Dendritic cell treated with granulocyte-macrophage colony-stimulating factor and Interleukin-4, amounts not matched to agents 40 ng/mL and 50 ng/mL, for 4 days (primary cell): ENCODE measurements around the gene ZGPAT.

Experiments used
- H3K27ac Mint-ChIP-seq: one replicate; pipeline ENCODE4 v1.8.0; 2022; ENCODE audit warnings: mild to moderate bottlenecking, mixed read lengths
- H3K27me3 Mint-ChIP-seq: one replicate; pipeline ENCODE4 v1.8.0; 2022; ENCODE audit warnings: mild to moderate bottlenecking, mixed read lengths
- H3K36me3 Mint-ChIP-seq: one replicate; pipeline ENCODE4 v1.8.0; 2022; ENCODE audit warnings: low read depth, mixed read lengths
- H3K4me1 Mint-ChIP-seq: one replicate; pipeline ENCODE4 v1.8.0; 2022; ENCODE audit warnings: low read depth, mixed read lengths
- H3K4me3 Mint-ChIP-seq: one replicate; pipeline ENCODE4 v1.8.0; 2022; ENCODE audit warnings: mild to moderate bottlenecking, moderate library complexity, mixed read lengths
- H3K9me3 Mint-ChIP-seq: one replicate; pipeline ENCODE4 v1.8.0; 2022; ENCODE audit warnings: mixed read lengths
- intact Hi-C: fragments of 100-400 bp; cut with micrococcal nuclease; formaldehyde crosslinking; loops from one replicate; pipeline ENCODE4 v1.15.0; 2022

ZGPAT gene

GRCh38 chr20:63685269-63686026, 22.4 kb upstream of the ZGPAT start:
- no peaks in the 10 kb centered on the region for H3K9me3 Mint-ChIP-seq
- no peaks in the 10 kb centered on the region for H3K27me3 Mint-ChIP-seq
- H3K4me1 Mint-ChIP-seq: peaks cover 73% of the 10 kb centered on the region
- peaks cover 83% of the 10 kb centered on the region for H3K36me3 Mint-ChIP-seq
- intact Hi-C loops: loop anchor here (2.0 kb wide), 2 partner anchors 27 to 147 kb away; partner anchors contain the start of gene RTEL1
- H3K4me3 Mint-ChIP-seq: peak overlapping the region; percentile 55
- H3K27ac Mint-ChIP-seq: peak overlapping the region; percentile 100

GRCh38 chr20:63686094-63686491, 21.7 kb upstream of the ZGPAT start:
- H3K9me3 Mint-ChIP-seq: no peaks in the 10 kb centered on the region
- no peaks in the 10 kb centered on the region for H3K27me3 Mint-ChIP-seq
- H3K4me3 Mint-ChIP-seq: peak overlapping the region; percentile 58
- H3K4me1 Mint-ChIP-seq: peaks cover 77% of the 10 kb centered on the region
- peak overlapping the region; percentile 100 for H3K27ac Mint-ChIP-seq
- intact Hi-C loops: loop anchor here (2.0 kb wide), 2 partner anchors 27 to 147 kb away; partner anchors contain the start of gene RTEL1
- H3K36me3 Mint-ChIP-seq: peaks cover 83% of the 10 kb centered on the region

DNA sequence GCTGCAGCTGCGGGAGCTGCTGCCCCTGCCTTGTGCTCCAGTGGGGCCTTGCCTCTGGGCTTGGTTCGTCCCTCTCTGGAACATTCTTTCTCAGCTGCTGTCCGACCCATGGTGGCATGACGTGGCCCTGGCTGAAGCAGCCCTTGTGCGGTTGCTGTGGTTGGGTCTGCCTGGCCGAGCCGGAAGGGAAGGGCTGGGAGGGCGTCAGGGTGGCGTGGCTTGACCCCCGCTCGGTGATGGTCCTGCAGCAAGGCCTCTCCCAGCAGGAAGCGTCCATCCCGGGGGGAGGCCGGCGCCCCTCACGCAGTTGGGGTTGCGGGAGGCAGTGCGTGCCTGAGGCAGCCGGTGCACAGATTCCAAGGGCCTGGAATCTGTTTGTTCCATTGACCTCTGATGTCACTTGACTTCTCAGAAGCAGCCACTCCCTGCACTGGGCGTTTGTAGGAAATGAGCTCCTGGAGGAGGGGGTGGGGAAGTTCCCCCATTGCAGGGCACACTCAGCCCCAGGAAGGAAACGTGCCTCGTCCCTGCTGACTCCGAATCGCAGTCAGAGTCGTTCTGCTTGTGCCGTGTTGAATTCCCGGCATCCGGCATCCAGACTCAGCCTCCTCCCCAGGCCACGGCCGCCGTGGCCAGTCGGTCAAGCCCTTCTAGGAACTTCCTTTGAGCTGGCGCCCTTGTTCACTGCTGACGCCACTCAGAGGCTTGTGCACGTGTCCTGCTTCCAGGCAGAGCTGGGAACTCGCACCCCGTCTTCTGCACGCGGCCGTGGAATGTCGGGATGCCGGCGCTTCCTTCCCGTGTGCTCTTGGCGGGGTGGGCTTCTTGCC, 21.1 kb upstream of the ZGPAT start:
- H3K4me1 Mint-ChIP-seq: peaks cover 83% of the 10 kb centered on the region
- intact Hi-C loops: loop anchor here (2.0 kb wide), 2 partner anchors 28 to 148 kb away; partner anchors contain the start of gene RTEL1
- peaks cover 83% of the 10 kb centered on the region for H3K36me3 Mint-ChIP-seq

DNA sequence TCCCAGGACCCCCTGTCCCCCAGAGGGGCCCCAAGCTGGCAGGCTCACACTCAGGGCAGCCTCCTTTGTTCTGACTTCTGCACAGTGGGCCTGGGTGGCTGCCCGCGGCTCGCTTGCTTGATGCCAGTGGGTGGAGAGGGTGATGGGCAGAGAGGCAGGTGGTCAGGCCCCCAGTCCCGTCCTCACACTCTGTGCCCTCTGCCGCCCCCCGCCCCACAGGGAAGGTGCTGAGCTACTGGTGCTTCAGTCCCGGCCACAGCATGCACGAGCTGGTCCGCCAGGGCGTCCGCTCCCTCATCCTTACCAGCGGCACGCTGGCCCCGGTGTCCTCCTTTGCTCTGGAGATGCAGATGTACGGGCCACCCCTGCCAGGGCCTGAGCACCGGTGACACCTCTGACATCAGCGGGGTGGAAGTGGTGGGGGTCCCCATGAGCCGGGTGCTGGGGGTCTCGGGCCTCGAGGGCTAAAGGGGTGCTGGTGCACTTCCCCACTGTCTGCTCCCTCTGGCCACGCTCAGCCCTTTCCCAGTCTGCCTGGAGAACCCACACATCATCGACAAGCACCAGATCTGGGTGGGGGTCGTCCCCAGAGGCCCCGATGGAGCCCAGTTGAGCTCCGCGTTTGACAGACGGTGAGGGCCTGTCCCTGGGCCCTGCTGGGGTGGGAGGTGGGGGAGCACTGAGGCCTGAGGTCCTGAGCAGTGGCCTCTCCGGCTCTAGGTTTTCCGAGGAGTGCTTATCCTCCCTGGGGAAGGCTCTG, 20.2 kb upstream of the ZGPAT start:
- Mint-ChIP-seq H3K9me3 (no peaks in the 10 kb centered on the region), H3K4me1 (peaks cover 86% of the 10 kb centered on the region), H3K27ac (peak overlapping the region; percentile 100), H3K27me3 (no peaks in the 10 kb centered on the region), H3K36me3 (peaks cover 84% of the 10 kb centered on the region), H3K4me3 (no peak overlapping the region)
- intact Hi-C loops: loop anchor here (2.0 kb wide), 2 partner anchors 29 to 149 kb away; partner anchors contain the start of gene RTEL1

More for the DNA sequence above, 21.1 kb upstream of the ZGPAT start:
- H3K27me3 Mint-ChIP-seq: no peaks in the 10 kb centered on the region
- peak overlapping the region; percentile 58 for H3K4me3 Mint-ChIP-seq
- H3K9me3 Mint-ChIP-seq: no peaks in the 10 kb centered on the region
- H3K27ac Mint-ChIP-seq: peak overlapping the region; percentile 100

DNA sequence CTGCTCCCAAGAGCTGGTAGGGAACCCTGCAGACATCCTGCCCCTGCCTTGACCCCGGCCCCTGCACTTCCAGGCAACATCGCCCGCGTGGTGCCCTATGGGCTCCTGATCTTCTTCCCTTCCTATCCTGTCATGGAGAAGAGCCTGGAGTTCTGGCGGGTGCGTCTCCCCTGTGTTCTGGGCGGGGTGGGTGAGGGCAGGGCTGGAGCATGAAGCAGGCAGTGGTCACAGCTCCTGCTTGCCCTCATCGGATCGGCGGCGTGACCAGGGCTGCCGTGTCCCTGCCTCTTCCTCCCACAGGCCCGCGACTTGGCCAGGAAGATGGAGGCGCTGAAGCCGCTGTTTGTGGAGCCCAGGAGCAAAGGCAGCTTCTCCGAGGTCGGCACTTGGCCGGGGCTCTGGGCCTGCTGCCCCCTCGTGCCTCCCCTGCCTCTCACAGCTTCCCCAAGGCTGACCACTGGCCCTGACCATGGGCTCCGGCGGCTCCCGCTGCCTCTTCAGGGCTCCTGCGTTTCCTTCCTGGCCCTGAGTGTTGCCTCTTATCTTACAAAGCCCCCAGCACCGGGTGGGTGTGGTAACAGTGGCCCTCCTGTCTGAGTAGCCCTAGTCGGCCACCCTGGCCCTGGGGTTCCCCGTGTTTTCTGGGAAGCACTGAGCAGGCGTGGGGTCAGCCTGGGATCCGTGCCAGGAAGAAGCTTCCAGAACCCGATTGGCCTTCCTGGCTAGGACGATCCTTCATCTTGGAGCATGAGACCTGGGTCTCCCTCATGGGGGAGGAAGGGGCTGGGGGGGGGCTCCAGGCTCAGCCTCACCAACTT, 19.4 kb upstream of the ZGPAT start:
- Mint-ChIP-seq H3K27me3 (no peaks in the 10 kb centered on the region), H3K4me1 (peaks cover 79% of the 10 kb centered on the region), H3K9me3 (no peaks in the 10 kb centered on the region), H3K4me3 (peak overlapping the region; percentile 30), H3K36me3 (peaks cover 85% of the 10 kb centered on the region), H3K27ac (peak overlapping the region; percentile 100)
- intact Hi-C loops: no loop called here

GRCh38 chr20:63689046-63690002, 18.5 kb upstream of the ZGPAT start:
- peaks cover 70% of the 10 kb centered on the region for H3K4me1 Mint-ChIP-seq
- H3K4me3 Mint-ChIP-seq: no peak overlapping the region
- H3K27me3 Mint-ChIP-seq: no peaks in the 10 kb centered on the region
- no peaks in the 10 kb centered on the region for H3K9me3 Mint-ChIP-seq
- peak overlapping the region; percentile 100 for H3K27ac Mint-ChIP-seq
- intact Hi-C loops: no loop called here
- H3K36me3 Mint-ChIP-seq: peaks cover 85% of the 10 kb centered on the region

DNA sequence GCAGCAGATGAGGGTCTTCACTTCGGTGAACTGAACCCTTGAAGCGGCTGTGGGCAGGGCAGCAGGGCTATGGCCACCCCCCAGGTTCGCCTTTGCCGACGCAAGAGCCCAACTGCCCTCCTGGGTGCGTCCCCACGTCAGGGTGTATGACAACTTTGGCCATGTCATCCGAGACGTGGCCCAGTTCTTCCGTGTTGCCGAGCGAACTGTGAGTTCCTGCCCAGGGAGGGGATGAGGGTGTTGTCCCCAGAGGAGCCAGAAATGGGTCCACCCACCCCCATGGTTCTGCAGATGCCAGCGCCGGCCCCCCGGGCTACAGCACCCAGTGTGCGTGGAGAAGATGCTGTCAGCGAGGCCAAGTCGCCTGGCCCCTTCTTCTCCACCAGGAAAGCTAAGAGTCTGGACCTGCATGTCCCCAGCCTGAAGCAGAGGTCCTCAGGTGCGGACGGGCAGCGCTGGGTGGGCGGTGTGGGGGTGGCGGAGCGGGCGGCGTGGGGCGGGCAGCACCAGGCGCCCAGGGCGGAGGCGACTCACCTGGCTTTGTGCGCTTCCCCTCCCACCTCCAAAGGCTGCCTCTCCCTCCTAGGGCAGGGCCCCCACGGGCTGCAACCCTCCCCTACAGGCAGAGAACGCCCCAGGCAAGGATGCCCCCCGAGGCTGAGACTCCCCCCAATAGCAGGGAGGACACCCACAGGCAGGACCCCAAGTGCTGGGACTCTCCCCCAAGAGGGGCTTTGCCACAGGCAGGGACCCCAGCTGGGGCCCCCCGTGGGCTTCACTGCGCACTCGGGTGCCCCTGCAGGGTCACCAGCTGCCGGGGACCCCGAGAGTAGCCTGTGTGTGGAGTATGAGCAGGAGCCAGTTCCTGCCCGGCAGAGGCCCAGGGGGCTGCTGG, 17.6 kb upstream of the ZGPAT start:
- peak overlapping the region; percentile 100 for H3K27ac Mint-ChIP-seq
- no peaks in the 10 kb centered on the region for H3K27me3 Mint-ChIP-seq
- H3K4me3 Mint-ChIP-seq: no peak overlapping the region
- intact Hi-C loops: no loop called here
- peaks cover 85% of the 10 kb centered on the region for H3K36me3 Mint-ChIP-seq
- peaks cover 62% of the 10 kb centered on the region for H3K4me1 Mint-ChIP-seq
- no peaks in the 10 kb centered on the region for H3K9me3 Mint-ChIP-seq

DNA sequence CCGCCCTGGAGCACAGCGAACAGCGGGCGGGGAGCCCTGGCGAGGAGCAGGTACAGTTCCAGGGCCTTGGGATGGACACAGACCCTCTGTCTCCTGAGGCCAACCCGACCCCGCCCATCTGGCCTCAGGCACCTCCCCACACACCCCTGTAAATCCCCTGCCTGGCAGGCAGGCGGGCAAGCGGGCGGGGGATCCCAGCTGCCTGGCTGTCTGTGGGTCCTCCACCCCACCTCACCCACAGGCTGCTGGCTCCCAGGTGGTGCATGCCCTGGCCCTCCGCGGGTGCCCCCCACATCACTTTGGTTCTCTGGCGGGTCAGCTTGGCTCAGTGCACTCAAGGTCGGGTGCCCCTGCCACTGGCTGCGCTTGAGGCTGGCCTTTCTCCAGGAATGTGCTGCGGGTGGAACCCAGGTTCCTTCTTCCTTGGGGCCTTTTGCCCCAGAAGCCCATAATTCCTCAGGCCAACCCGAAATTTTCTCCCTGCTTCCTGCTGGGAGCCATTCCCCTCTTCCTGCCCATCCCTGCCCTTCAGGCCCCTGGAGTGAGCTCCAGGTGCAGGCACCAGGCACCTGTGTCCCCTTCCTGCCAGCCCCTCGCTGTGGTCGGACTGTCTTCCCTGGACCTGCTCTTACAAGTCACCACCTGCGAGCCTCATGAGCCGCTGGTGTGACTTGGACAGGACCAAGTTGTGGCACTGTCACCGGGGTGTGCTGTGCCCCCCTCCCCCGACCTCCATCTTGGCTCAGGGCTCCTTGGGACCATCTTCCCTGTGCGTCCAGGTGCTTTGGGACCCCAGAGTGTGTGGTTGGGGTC, 16.7 kb upstream of the ZGPAT start:
- intact Hi-C loops: no loop called here
- peak overlapping the region; percentile 64 for H3K27ac Mint-ChIP-seq
- H3K36me3 Mint-ChIP-seq: peaks cover 85% of the 10 kb centered on the region
- H3K9me3 Mint-ChIP-seq: no peaks in the 10 kb centered on the region
- peaks cover 62% of the 10 kb centered on the region for H3K4me1 Mint-ChIP-seq
- no peaks in the 10 kb centered on the region for H3K27me3 Mint-ChIP-seq
- H3K4me3 Mint-ChIP-seq: no peak overlapping the region

DNA sequence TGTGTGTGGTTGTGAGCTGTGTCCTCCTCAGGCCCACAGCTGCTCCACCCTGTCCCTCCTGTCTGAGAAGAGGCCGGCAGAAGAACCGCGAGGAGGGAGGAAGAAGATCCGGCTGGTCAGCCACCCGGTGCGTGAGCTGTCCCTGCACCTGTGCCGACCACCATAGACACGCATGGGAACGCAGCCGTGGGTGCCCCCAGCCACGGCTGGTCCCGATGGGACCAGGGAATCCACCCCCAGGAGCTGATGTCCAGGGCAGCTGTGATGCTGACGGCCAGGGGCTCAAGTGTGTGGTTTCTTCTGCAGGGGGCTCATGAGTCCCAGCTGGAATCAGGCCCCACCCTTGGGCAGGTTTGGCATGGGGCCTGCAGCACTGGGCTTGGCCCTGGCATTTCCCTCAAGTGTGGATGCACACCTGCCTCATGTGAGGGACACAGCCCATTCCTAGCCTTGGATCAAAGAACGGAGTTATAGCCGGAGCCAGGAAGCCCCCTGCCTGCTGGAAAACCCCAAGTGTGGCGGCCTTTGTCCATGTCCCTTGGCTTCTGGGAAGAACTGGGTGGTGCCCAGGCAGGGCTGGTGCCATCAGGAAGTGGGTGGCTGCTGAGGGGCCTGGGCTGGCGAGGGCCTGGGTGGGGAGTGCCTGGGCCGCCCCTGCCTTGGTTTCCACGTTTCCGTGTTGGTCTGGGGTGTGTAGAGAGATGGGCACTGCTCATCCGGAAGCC, 16.0 kb upstream of the ZGPAT start:
- H3K4me1 Mint-ChIP-seq: peaks cover 62% of the 10 kb centered on the region
- intact Hi-C loops: no loop called here
- H3K9me3 Mint-ChIP-seq: no peaks in the 10 kb centered on the region
- no peak overlapping the region for H3K4me3 Mint-ChIP-seq
- peak overlapping the region; percentile 64 for H3K27ac Mint-ChIP-seq
- H3K36me3 Mint-ChIP-seq: peaks cover 87% of the 10 kb centered on the region
- no peaks in the 10 kb centered on the region for H3K27me3 Mint-ChIP-seq

GRCh38 chr20:63692436-63693082, 15.3 kb upstream of the ZGPAT start:
- H3K4me3 Mint-ChIP-seq: no peak overlapping the region
- peaks cover 94% of the 10 kb centered on the region for H3K36me3 Mint-ChIP-seq
- no peaks in the 10 kb centered on the region for H3K9me3 Mint-ChIP-seq
- peak overlapping the region; percentile 64 for H3K27ac Mint-ChIP-seq
- H3K4me1 Mint-ChIP-seq: peaks cover 62% of the 10 kb centered on the region
- H3K27me3 Mint-ChIP-seq: peaks cover 3% of the 10 kb centered on the region
- intact Hi-C loops: no loop called here
